C4-2B (cell line): ENCODE results near the gene CDK5.

Experiments
- H3K27ac ChIP-seq: fragments of 450-650 bp; 2 replicates; pipeline ENCODE4 v1.5.1; 2017
- ZFX ChIP-seq: fragments of 450-650 bp; IDR thresholded peaks from 2 replicates; pipeline ENCODE4 v1.6.1; 2017
- TF ChIP-seq, protein P1 (sequence below): fragments of 450-650 bp; conservative IDR thresholded peaks from 2 replicates; pipeline ENCODE4 v1.5.1; 2017; ENCODE audit warnings: mild to moderate bottlenecking

CDK5 gene

DNA sequence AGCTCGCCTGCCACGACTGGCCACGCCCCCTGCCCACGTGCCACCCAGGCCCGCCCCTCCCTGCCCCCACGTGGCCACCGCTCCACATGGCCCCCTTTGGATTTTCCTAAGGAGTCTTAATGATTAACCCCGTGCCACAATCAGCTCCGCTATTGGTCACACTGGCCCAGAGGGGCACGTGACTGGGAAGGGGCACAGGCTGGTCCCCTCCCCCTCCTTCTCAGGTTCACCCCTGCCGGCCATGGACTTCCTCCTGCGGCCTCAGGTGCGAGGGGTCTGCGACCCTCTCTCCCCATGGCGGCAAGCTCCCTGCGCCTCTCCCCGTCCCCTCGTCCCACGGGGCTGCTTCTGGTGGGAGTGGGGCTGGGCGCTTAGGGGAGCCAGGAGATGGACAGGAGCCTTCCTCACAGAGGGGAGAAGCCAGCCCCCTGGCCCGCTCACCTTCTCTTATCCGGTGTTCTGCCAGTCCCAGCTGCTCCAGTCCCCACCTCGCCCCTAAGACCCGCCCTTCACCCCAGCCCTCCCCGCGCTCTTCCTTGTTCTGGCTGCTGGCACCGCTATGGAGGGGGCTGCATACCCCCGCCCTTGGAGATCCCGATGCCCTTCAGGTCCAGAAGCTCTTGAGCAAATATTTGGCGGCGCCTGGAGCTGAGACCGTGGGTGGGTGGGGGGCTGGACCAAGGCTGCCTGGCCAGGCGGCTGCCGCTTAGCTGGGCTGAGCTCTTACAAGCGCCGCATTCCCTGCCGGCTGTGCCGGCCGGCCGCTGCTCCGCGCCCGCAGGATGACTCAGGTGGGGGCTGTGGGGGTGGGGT, 4.9 kb upstream of the CDK5 start:
- TF ChIP-seq, protein P1, sequence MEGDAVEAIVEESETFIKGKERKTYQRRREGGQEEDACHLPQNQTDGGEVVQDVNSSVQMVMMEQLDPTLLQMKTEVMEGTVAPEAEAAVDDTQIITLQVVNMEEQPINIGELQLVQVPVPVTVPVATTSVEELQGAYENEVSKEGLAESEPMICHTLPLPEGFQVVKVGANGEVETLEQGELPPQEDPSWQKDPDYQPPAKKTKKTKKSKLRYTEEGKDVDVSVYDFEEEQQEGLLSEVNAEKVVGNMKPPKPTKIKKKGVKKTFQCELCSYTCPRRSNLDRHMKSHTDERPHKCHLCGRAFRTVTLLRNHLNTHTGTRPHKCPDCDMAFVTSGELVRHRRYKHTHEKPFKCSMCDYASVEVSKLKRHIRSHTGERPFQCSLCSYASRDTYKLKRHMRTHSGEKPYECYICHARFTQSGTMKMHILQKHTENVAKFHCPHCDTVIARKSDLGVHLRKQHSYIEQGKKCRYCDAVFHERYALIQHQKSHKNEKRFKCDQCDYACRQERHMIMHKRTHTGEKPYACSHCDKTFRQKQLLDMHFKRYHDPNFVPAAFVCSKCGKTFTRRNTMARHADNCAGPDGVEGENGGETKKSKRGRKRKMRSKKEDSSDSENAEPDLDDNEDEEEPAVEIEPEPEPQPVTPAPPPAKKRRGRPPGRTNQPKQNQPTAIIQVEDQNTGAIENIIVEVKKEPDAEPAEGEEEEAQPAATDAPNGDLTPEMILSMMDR = no peak
- TF ChIP-seq ZFX = no peak
- no peak overlapping the region for H3K27ac ChIP-seq

DNA sequence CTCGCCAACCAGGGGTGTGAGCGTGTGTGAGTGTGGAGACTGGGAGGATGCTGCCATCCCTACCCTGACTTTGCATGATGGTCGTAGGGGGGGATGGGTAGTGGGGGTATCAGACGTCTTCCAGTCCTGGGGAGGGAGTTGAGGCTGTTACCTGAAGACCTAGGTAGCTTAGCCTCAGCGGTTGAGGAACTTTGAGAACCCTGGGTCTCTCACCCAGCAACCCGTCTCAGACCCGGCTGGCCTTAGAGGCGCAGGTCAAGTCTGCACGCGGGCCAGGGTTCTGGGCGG, 4.4 kb upstream of the CDK5 start:
- H3K27ac ChIP-seq = no peak overlapping the region
- TF ChIP-seq, protein P1 = no peak
- TF ChIP-seq ZFX = no peak

DNA sequence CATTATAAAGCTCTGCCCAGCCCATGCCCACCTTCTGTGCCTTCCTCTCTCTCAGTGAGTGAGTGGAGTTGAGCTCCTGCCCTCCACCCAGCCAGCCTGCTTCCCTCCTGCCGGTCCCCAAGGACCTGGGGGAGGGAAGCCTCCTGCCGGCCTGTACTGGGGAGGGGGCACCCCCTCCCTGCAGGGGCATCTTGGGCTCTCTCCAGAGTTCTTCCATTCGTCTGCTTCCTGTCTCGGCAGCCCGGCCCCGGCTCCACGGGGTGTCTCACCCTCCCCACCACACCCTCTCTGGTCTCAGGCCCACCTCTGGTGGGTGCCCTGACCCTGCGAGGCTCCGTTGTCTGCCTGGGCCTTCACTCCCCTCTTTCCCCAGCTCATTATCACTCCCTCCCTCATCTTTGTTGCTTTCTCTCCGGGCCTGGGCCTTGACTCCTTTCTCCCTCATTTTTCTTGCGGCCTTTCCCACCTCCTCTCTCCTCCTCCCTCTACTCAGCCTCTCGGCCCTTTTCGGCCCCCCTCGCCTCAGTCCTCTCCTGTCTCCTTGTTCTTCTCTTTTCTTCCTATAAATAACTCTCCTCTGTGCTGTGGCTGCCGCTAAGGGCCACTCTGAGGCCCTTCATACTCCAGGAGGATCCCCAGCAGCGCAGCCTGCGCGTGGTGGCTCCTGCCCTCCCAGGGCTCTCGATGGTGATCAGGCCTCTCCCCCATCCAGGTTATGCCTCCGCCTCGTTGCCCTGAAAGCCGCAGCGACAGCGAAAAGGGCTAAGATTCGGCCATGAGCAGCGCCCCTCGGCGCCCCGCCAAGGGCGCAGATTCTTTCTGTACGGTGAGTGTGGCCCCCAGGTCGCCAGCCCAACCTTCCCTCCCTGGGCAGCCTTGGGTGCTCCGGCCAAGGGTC, 3.8 kb upstream of the CDK5 start:
- TF ChIP-seq ZFX = no peak
- TF ChIP-seq, protein P1 = no peak
- peak overlapping the region; percentile 80; the same call in 1 of the 2 replicates for H3K27ac ChIP-seq

DNA sequence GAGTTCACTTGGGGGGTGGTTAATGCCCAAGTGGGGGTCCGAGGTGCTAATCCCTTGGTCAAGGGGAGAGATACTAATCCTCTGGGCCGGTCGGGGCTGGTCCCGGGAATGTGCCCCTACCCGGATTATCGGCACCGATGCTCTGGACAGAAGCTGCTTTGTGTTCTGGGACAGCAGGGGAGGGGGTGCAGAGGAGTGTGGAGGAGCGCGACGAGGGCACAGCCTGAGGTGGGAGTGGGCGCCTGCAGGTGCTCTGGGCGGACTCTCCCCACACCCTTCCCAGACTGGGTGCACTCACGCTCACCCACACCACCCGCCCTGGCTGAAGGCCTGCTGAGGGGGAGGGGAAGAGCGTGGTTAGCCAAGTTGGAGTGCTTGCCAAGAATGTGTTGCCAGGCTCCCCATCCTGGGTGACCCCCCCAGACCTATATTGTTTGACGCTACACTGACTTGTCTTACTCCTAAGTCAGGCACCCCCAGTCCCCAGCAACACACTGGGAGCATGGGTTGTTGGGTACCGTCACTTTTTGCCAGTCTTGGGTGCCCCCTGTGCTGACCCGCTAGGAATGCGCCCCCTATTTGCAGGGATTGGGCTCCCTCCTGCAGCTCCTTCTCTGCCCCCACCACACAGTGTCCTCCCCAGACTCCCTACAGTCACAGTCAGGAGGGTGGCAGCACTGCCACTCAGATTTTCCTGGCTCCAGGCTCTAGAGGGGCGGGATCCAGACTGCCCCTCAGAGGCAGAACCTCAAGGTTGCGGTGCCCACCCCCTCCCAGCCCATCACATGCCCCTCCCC, 2.9 kb upstream of the CDK5 start:
- TF ChIP-seq, protein P1 = no peak
- no peak for TF ChIP-seq ZFX
- H3K27ac ChIP-seq = peak overlapping the region; percentile 80

DNA sequence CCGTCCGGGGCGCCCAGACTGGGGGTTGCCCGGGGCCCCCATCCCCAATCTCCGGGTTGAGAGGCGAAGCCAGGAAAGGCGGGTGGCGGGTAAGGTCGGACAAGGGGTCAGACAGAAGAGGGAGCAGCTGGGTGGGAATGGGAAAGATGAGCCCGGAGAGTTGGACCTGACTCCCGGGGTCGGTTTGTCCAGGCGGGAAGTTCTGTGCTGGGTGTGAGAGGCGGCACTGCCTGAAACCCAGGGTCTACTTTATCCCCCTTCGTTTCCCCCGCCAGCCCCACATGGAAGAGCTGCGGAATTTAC, 2.4 kb upstream of the CDK5 start:
- peak overlapping the region; percentile 80 for H3K27ac ChIP-seq
- TF ChIP-seq ZFX = no peak
- TF ChIP-seq, protein P1 = no peak

DNA sequence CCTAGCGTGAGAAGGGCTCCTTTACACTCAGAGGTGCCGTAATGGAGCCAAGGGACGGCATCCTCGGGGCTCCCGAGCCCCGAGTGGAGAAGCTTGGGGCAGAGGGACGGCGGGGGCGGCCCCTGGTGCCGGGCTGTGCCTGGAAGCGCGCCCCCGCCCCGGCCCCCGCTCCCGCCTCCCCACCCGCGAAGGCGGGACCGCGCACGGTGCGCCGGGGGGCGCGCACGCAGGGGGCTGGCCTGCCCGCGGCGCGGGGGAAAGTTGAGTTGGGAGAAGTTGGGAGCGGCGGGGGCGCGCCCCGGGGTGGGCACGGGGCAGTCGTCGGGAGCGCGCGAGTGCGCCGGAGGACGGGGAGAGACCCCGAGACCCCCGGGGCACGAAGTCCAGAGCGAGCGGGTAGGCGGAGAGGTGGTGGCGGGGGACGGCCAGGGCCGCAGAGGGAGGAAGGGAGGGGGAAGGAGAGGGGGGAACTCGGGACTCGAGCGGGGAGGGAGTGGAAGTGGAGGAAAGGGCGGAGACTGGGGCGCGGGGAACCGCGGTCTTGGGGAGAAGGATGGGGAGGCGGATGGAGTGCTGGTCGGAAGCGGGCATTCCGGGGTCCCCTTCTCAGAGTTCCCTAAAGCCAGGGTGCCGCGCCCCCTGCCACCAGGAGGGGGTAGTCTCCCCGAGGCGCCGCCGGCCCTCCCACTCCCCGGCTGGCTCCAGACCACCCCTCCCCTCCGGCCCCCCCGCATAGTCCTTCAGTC, 1.8 kb upstream of the CDK5 start, which contains the start of gene SLC4A2:
TSS of gene SLC4A2 (plus strand) at position 223 of the 746 bp plus-strand sequence. CDS start 2,399 bp downstream, outside the sequence.
- H3K27ac ChIP-seq = peak within 1 kb of the TSS; percentile 80
- TF ChIP-seq, protein P1 = no peak; the same call in 1 of the 2 replicates
- TF ChIP-seq ZFX = peak; percentile 34; the same call in 1 of the 2 replicates
